ENCODE results near the gene PPP6R1.

The PPP6R1 gene

DNA sequence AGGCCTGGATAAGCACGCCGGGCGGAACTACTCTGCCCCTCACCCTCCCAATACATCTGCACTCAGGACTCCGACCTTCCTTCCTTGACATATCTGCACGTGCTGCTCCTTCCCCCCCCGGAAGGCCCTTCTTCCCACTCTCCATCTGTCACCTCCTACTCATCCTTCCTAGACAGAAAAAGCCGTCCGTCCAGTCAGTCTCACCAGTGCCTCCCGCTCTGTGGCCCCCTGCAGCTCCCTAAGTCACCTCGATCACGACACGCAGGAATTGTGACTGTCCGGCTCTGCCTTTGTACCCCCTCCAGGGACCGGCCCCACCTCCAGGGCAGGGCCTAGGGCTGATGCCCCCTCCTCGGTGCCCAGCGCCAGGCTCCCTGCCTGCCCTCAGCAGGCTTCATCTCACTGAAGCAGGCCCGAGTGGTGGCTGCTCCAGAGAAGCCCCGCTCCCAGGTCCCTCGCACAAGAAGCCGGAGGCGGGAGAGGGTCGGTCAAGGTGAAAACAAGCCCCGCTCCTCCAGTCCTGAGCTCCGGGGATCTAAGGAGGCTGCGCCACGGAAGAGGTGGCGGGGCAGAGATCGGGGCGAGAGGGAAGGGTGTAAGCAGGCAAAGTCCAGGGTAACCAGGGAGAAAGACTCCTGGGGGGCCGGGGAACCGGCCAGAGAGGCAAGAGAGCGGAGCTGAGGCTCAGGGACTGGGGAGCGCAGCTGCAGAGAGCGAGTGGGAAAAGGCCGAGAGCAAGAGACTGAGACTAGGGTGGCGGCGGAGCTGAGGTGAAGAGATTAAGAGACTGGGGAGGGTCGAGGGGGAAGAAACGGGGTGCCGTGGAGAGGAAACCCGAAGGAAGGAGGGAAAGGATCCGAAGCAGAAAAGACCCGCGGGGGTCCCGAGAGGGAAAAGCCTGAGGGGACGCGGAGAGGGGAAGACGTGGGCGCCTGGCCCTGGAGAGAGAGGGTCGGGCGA, 1.1 kb downstream of the PPP6R1 start:
- DNase-seq (ENCODE audit: low read depth) = no peak

GRCh38 chr19:55256562-55257460, 2.0 kb downstream of the PPP6R1 start:
- DNase-seq (ENCODE audit: low read depth) = no peak

GRCh38 chr19:55255618-55256423, 3.0 kb downstream of the PPP6R1 start:
- DNase-seq (ENCODE audit: low read depth) = peak; percentile 20

GRCh38 chr19:55254625-55254977, 4.2 kb downstream of the PPP6R1 start:
- no peak for DNase-seq (ENCODE audit: low read depth)

- peak; percentile 56 for DNase-seq (ENCODE audit: low read depth)
Measured at GRCh38 chr19:55253842-55254624, 4.8 kb downstream of the PPP6R1 start.

DNA sequence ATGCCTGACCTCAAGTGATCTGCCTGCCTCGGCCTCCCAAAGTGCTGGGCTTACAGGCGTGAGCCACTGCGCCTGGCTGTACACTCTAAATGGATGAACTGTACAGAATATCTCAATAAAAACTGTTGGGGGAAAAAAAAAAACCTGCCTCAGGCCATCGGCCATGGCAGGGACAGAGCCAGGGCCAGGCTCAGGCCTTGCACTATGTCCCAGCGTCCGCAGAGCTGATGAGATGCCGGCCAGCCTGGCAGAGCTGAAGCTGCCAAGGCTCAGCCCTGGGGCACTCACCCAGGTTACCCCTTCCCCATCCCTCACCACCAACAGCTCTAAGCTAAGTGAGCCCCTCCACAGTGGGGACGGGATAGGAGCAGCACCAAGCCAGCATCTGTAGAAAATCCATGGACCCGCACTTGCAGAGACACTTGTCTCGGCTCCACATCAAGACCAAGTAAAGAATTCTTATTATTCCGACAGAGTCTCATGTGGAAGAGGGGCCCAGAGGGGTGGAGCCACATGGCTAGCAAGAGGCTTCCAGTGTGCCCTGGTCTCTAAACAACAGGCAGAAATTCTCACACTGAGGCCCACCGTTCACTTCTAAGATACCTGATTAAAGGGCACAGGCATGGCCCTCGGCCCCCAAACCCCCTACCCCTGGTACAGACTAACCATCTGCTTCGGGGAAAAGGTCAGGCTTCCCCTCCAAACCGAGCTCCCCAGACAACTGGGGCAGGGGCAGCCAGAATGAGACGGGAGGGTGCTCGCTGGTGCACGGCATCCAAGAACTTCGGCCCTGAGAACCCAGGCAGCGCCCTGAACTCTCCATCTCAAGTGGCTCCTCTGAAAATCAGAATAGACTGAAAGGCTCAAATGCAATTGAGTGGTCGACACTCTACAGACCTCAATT, 5.8 kb downstream of the PPP6R1 start:
- no peak for DNase-seq (ENCODE audit: low read depth)

DNA sequence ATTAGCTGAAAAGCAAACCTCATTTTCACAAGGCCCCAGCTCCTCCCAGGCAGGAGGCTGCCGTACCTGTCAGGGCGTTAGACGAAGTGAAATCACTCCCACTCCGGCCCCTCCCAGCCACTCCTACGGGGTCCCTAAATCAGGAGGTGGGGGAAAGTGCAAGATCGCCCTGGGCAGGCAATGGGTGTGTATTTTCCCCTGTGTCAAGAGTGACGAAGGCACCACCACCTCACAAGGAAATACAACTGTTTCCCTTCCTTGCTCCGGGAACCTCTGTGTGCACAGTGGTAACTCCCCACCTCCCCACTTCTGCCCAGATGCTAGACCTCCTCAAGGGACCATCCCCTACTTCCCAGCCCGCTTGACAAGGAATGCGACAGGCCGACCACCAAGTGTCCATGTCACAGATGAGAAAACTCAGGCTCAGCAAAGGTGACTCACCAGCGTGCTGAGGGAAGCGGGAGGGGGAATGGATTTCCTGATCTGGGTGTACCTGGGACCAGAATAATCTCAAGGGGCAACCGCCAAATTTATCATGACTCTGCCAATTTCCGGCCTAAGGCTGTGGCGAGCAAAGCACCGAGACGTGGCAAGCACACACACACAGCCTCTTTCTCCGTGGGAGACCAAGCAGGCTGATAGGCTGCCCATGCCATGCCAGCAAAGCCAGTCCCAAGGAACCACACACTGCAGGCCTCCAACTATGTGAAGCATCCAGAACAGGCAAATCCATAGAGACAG, 7.3 kb downstream of the PPP6R1 start:
- peak; percentile 58 for DNase-seq (ENCODE audit: low read depth)

- no peak for DNase-seq (ENCODE audit: low read depth)
Measured at GRCh38 chr19:55250262-55251036, 8.4 kb downstream of the PPP6R1 start.

DNA sequence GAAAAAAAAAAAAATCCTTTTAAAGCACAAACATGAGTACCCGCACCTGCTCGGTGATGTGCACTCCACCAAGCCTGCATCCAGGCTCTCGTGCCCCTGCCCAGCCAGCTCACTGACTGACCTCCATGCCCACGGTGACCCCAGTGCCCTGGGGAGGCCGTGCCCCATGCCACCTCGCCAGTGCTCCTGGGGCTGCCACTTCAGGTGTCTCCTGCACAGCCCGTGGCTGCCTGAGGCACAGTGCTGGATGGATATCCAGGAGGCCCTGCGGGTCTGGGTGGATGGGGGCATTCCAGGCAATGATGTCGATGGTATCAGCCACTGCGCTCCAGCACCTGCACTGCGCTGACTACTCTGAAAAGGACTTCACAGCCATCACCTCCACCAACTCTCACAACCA, 9.0 kb downstream of the PPP6R1 start:
- no peak for DNase-seq (ENCODE audit: low read depth)

DNA sequence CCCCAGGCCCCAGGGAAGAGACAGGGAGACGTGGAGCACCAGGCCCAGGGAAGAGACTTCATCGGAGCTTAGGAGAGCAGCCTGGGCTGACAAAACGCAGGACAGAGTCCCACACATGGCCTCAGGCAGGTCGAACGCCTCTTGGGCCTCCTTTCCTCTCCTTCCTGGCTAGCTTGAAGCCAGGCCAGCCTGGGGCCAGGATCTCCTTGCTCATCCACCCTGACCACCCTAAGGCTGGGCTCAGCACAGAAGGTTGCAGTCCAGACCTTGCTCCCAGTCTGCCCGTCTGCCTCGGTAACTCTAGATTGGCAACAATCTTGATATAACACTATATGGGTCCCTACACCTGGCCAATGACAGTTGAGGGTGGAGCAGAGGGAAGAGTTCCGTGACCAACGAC, 10.1 kb downstream of the PPP6R1 start:
- no peak for DNase-seq (ENCODE audit: low read depth)

- no peak for DNase-seq (ENCODE audit: low read depth)
Measured at GRCh38 chr19:55248166-55248675, 10.6 kb downstream of the PPP6R1 start.

- no peak for DNase-seq (ENCODE audit: low read depth)
Measured at GRCh38 chr19:55247621-55248099, 11.2 kb downstream of the PPP6R1 start.

GRCh38 chr19:55246462-55247451, 12.1 kb downstream of the PPP6R1 start:
- DNase-seq (ENCODE audit: low read depth) = no peak

DNA sequence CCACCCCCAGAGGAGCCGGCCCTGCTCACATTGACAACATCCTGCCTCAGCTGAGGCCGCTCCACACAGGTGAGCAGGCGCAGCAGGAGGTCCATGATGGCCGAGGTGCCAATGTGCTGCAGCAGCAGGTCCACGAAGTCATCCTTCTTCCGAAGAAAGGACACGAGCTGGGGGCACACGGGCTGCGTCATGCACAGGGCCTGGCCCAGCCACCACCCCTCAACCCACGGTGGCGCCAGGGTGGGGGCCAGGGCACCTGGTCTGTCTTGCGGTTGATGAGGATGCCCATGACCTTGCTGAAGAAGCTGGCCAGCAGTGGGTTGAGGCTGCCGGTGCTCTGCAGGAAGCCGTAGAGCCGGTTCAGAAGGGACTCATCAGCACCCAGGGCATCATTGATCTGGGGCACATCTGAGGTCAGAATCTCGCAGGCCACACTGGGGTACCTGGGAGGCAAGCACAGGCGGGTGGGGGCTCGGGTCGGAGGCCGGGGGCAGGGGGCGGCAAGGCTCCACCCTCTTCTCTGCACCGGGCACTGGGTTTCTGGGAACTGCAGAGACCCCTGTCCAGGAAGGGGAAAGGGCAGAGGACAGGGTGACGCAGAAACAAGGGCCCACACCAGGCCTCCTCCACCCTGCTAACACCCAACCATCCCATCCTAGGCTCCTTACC, 13.4 kb downstream of the PPP6R1 start:
- no peak for DNase-seq (ENCODE audit: low read depth)

GRCh38 chr19:55244004-55244680, 14.7 kb downstream of the PPP6R1 start:
- DNase-seq (ENCODE audit: low read depth) = no peak

DNA sequence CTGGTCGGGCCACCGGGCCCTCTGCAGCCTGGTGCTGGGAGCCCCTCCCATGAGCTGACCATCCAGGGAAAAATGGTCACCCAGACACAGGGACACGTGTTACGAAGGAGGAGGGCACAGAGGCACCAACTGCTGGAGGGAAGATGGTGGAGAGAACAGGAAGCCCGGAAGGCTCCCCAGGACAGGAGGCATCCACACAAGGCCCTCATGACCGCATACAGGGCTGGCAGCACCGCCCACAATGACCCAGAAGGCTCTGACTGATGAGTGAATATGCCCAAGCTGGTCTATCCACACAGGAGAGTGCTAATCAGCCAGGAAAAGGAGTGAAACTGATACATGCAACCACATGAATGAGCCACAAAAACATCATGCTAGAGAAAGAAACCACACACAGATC, 16.3 kb downstream of the PPP6R1 start:
- DNase-seq (ENCODE audit: low read depth) = no peak
